ENCODE measurements around the gene ZNF106.

Gene ZNF106

GRCh38 chr15:42490671-42491538, at the start of gene ZNF106:
Gene ZNF106 (minus strand): TSS chr15:42491141. CDS start chr15:42472289, 18,852 bp downstream.
- DNase-seq (ENCODE audit: low spot score), result peak; percentile 92

- DNase-seq (ENCODE audit: low spot score), result no peak
These were observed 42.3 kb upstream of the ZNF106 start for GRCh38 chr15:42533246-42533645.

GRCh38 chr15:42528970-42529369, 38.0 kb upstream of the ZNF106 start:
- no peak for DNase-seq (ENCODE audit: low spot score)

- DNase-seq (ENCODE audit: low spot score), result no peak
These were observed 32.4 kb upstream of the ZNF106 start for GRCh38 chr15:42523331-42523730.

GRCh38 chr15:42511007-42511391, 20.1 kb upstream of the ZNF106 start:
- DNase-seq (ENCODE audit: low spot score), result no peak

DNA sequence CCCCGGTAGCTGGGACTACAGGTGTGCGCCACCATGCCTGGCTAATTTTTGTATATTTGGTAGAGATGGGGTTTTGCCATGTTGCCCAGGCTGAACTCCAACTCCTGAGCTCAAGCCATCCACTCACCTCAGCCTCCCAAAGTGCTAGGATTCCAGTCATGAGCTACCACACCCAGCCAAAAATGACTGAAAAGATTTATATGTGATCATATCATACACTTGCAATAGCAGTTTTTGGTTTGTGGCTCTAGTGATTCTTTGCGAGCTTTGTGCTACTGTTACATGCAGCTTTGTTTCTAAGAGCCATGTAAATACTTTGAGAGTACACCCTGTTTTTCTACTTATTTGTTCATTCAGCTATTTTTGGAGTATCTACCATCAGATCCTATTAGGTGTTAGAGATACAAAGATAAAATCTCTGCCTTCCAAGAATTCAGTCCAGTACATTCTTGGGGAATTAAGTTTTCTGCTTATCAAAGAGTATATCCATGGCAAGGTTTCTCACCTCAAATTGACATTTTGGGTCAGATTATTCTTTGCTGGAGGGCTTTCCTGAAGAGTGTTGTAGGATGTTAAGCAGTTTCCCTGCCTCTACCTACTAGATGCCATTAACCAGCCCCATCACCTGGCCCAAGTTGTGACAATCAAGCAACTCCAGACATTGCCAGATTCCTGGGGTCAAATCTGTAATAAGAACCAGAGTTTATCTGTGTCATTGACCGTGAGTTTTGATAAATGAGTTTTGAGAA, 19.5 kb upstream of the ZNF106 start:
- no peak for DNase-seq (ENCODE audit: low spot score)

DNA sequence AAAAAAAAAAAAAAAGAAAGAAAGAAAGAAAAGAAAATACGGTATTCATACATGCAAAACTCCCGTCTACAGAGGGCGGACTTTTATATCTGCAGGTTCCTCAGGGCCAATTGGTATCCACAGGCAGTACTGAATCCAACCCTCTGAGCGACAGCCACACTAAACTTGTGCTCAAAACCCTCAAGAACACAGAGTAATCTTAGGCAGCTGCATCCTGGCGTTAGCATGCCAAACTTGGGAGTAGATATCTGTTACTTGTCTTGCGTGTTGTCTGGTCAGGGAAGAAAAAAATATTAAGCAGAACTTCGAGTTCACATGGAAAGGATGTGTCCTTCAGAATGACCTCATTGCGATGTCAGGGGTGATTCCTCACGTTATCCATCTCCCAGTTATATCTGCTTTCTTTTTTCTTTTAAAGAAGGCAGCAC, 17.3 kb upstream of the ZNF106 start:
- DNase-seq (ENCODE audit: low spot score), result no peak

DNA sequence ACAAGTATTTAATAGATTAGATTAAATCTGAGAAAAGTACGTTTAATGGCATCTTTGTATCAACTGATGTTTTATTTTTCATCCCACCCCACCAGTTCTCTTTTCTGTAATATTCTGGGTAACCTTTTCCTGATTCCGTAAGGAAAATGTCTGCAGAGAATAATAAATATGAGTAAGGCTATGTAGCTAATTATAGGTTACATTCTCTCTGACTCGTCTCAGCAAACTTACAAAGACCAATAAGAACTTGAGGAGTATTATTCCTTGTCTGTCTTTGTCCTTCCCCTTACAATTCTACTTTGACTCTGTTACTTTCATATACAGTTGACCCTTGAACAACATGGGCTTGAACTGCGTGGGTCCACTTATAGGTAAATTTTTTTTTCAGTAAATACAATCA, 16.6 kb upstream of the ZNF106 start:
- no peak for DNase-seq (ENCODE audit: low spot score)

DNA sequence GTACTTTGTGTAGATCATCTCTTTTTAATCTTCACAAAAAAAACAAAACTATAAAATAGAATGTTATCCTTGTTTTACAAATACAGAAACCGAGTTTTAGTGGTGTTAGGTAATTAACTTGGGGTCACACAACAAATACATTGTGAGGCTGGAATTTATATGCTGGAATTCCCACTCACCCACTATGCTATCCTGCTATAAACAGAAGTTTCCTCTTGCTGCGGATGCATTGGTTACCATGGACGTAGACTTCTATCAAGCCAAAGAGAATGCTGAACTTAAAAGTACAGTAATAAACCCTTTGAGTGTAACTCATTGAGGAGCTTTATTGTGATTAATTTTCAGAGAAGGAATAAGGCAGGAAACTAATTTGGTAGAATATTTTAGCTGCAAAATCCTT, 13.7 kb upstream of the ZNF106 start:
- no peak for DNase-seq (ENCODE audit: low spot score)

- no peak for DNase-seq (ENCODE audit: low spot score)
These were observed 12.9 kb upstream of the ZNF106 start for GRCh38 chr15:42503825-42504224.

- no peak for DNase-seq (ENCODE audit: low spot score)
These were observed 11.5 kb upstream of the ZNF106 start for GRCh38 chr15:42502477-42502876.

DNA sequence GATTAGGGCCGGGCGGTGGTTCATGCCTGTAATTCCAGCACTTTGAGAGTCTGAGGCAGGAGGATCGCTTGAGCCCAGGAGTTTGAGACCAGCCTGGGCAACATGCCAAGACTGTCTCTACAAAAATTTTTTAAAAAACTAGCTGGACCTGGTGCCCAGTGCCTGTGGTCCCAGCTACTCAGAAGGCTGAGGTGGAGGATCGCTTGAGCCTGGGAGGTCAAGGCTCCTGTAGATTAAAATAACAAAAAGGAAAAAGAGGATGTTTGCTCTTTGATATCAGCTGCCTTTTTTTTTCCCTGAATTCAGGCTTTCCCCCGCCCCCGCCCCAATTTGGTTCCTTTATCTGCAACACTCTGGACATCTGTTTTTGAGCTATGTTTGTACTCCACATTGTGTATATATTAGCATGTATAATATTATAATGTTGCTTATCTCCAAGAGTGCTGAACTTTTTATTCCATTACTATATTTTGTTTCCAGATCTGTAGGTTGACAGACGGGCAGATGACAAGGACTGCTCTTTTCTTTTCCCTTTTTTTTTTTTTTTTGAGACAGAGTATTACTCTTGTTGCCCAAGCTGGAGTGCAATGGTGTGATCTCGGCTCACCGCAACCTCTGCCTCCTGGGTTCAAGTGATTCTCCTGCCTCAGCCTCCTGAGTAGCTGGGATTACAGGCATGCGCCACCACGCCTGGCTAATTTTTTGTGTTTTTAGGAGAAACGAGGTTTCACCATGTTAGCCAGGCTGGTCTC, 9.1 kb upstream of the ZNF106 start:
- DNase-seq (ENCODE audit: low spot score), result no peak

DNA sequence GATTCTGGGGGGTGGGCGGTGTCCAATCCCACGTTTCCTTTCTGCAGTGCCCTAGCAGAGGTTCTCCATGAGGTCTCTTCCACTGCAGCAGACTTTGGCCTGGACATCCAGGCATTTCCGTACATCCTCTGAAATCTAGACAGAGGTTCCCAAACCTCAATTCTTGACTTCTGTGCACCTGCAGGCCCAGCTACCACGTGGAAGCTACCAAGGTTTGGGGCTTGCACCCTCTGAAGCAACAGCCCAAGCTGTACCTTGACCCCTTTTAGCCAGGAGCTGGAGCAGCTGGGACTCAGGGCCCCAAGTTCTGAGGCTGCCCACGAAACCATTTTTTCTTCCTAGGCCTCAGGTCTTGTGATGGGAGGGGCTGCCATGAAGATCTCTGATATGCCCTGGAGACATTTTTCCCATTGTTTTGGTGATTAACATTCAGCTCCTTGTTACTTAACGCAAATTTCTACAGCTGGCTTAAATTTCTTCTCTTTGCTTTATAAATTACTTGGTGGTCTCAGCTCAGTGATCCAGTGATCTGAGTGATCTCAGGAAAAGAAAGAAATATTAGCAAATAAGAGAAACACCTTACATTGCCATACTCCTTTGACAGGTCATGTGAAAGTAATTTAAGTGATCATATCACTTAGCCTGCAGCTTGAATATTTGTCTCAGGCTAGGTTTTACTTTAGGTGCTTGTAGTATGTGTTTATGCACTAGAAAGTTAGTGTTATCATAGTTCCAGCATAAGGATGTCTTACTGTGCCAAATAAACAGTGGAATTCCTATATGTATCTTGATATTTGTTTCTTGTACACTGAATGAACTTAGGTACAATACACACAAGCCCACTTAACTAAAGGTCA, 7.5 kb upstream of the ZNF106 start:
- no peak for DNase-seq (ENCODE audit: low spot score)

DNA sequence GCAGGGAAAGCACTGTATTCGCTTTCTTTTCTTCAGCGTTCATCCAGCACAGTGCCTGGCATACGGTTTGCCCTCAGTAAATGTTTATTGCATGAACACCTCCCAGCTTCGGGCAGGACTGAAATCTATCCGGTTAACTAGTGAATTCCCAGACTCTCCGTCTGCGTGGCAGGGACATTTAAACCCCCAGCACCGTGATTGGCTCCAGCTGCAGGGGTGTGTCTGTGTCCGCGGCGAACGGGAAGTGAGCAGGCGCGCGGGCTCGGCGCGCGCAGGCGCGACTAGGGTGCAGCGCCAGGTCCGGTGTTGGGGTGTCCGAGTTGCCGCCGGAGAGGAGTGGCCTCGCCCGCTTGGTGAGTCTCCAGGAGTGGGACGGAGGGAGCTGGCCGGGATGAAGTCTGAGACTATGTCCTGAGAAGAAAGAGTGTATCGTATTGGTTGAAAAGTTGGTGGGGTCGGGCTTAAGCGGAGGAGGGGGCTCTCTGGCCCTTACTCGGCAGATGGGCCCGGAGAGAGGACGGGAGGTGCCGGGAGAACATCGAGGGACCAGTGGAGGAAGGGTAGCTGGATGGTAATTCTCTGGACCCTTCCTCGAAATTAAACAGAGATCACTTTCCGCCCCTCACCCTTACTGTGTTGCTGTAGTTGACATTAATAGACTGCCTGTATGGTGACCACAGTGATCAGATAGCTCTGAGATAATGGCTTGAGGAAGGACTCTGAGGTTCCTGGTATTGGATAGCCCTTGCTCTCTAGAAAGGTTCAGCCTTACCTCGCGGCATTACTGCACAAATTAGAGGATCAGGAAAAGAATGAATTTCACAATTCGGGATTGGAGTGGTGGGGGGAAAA, 4.6 kb upstream of the ZNF106 start, which contains the start of gene SNAP23:
SNAP23 (plus strand) TSS at position 274 of the 852 bp plus-strand sequence. CDS start 16,213 bp downstream, outside the sequence.
- DNase-seq (ENCODE audit: low spot score), result peak; percentile 96

DNA sequence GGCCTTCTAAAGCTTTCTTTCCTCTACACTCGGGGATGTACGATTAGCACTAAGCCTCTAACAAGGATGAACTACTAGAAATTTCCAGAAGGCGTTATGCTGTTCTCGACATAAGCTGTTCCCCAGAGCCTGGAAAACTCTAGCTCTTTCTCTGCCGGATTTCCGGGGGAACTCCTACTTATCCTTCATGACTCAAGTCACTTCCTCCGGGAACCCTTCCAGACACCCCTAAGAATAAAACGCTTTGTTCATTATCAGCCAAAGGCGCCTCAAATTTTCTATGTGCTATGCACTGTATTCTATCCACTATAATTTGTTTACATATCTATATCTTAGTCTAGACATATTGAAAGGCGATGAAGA, 4.0 kb upstream of the ZNF106 start:
- peak; percentile 76 for DNase-seq (ENCODE audit: low spot score)

GRCh38 chr15:42493679-42494078, 2.7 kb upstream of the ZNF106 start:
- no peak for DNase-seq (ENCODE audit: low spot score)

- peak; percentile 15 for DNase-seq (ENCODE audit: low spot score)
These were observed 741 bp upstream of the ZNF106 start for GRCh38 chr15:42491539-42492225.

DNA sequence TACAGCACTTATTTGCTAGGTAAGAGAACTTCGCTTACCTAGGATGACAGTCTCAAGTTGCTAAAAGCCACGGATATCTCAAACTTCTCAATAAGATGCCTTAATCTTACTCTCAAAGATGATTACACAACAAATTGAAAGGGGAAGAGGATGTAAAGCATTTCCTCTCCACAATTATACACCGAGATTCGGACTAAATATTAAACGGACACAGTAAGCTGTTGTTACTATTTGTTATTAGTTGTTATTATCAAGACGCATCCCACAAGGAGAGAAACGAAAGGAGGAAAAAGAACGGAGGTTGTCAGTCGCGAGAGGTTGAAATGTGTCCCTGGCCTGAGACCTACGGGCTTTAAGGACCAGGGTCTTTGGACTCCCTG, 660 bp downstream of the ZNF106 start:
- DNase-seq (ENCODE audit: low spot score), result peak; percentile 29

GRCh38 chr15:42483677-42484076, 7.3 kb downstream of the ZNF106 start:
- no peak for DNase-seq (ENCODE audit: low spot score)

GRCh38 chr15:42482701-42483100, 8.2 kb downstream of the ZNF106 start:
- DNase-seq (ENCODE audit: low spot score), result no peak

Measured in cerebellar cortex (tissue), 1 donor.